Measurements from ENCODE around the gene NOP14. TPM values are rescaled to one million over a fixed set of nuclear protein-coding genes. Genes with fewer than 3 reads are reported as not detected.

NOP14 gene
- total and polyA plus RNA-seq, 3 donors from 2014 or later, result 15.0 to 25.4 (median 17.4) TPM

GRCh38 chr4:2927016-2927695 is 36.0 kb downstream of the NOP14 start:
- WGBS, 2 donors, result 95% methylated on average over 8 to 16 of the region's 18 CpGs
- intact Hi-C loops (cut with DNase I; ENCODE audit: low total_unique reads), result no loop called here
- H3K4me3 ChIP-seq, result no peak overlapping the region
- no peaks in the 10 kb centered on the region for H3K4me1 ChIP-seq
- no peak for DNase-seq
- H3K27ac ChIP-seq, result no peak overlapping the region
- H3K27me3 ChIP-seq, result no peaks in the 10 kb centered on the region
- H3K9me3 ChIP-seq, result no peaks in the 10 kb centered on the region
- no peak for TF ChIP-seq POLR2A (IDR thresholded peaks at IDR 0.05)
- TF ChIP-seq CTCF (IDR thresholded peaks at IDR 0.05), result no peak
- no peaks in the 10 kb centered on the region for H3K36me3 ChIP-seq (ENCODE audit: low read depth, missing control alignments)

GRCh38 chr4:2925931-2926860 is 37.0 kb downstream of the NOP14 start:
- H3K9me3 ChIP-seq, result no peaks in the 10 kb centered on the region
- TF ChIP-seq POLR2A (IDR thresholded peaks at IDR 0.05) (no peak), CTCF (IDR thresholded peaks at IDR 0.05) (no peak)
- intact Hi-C loops (cut with DNase I; ENCODE audit: low total_unique reads), result no loop called here
- H3K4me3 ChIP-seq, result no peak overlapping the region
- no peaks in the 10 kb centered on the region for H3K36me3 ChIP-seq (ENCODE audit: low read depth, missing control alignments)
- no peaks in the 10 kb centered on the region for H3K4me1 ChIP-seq
- WGBS, 2 donors, result 92 to 93% methylated on average over 39 to 41 of the region's 41 CpGs
- DNase-seq, result no peak
- H3K27ac ChIP-seq, result no peak overlapping the region
- no peaks in the 10 kb centered on the region for H3K27me3 ChIP-seq

- Histone ChIP-seq H3K27ac (no peak overlapping the region), H3K27me3 (no peaks in the 10 kb centered on the region), H3K36me3 (ENCODE audit: low read depth, missing control alignments) (no peaks in the 10 kb centered on the region), H3K4me1 (no peaks in the 10 kb centered on the region), H3K9me3 (no peaks in the 10 kb centered on the region), H3K4me3 (no peak overlapping the region)
- intact Hi-C loops (cut with DNase I; ENCODE audit: low total_unique reads), result no loop called here
- no peak for DNase-seq
- WGBS, 2 donors, result 92 to 94% methylated on average over 5 of the region's 5 CpGs
- TF ChIP-seq CTCF (IDR thresholded peaks at IDR 0.05) (no peak), POLR2A (IDR thresholded peaks at IDR 0.05) (no peak)
Measured at GRCh38 chr4:2925496-2925895, 37.7 kb downstream of the NOP14 start.

GRCh38 chr4:2924765-2925301 is 38.4 kb downstream of the NOP14 start:
- H3K27ac ChIP-seq, result no peak overlapping the region
- no peaks in the 10 kb centered on the region for H3K4me1 ChIP-seq
- no peak overlapping the region for H3K4me3 ChIP-seq
- DNase-seq, result no peak
- intact Hi-C loops (cut with DNase I; ENCODE audit: low total_unique reads), result no loop called here
- H3K27me3 ChIP-seq, result no peaks in the 10 kb centered on the region
- no peaks in the 10 kb centered on the region for H3K9me3 ChIP-seq
- 86 to 93% methylated on average over 7 of the region's 7 CpGs for WGBS, 2 donors
- no peaks in the 10 kb centered on the region for H3K36me3 ChIP-seq (ENCODE audit: low read depth, missing control alignments)
- no peak for TF ChIP-seq POLR2A (IDR thresholded peaks at IDR 0.05)
- no peak for TF ChIP-seq CTCF (IDR thresholded peaks at IDR 0.05)

Measured in testis (tissue), 3 donors.